Measurements from ENCODE around the gene ZNF519. TPM values are rescaled to one million over a fixed set of nuclear protein-coding genes. Genes with fewer than 3 reads are reported as not detected.

ZNF519 gene
- total RNA-seq, 1 donor from 2014 or later, result 17.3 TPM

GRCh38 chr18:14104906-14105748 lies 27.1 kb downstream of the ZNF519 start:
- Mint-ChIP-seq H3K4me3 (no peak overlapping the region), H3K9me3 (peaks cover 34% of the 10 kb centered on the region), H3K36me3 (ENCODE audit: low read depth) (peaks cover 41% of the 10 kb centered on the region), H3K4me1 (no peaks in the 10 kb centered on the region), H3K27ac (no peak overlapping the region), H3K27me3 (no peaks in the 10 kb centered on the region)
- TF ChIP-seq CTCF (IDR thresholded peaks at IDR 0.05), result no peak
- ATAC-seq (ENCODE audit: low read depth), result no peak
- CTCF ChIA-PET, result no interaction called here
- POLR2A ChIA-PET, result no interaction called here
- intact Hi-C loops (cut with micrococcal nuclease), result no loop called here
- DNase-seq, result no peak

- POLR2A ChIA-PET, result no interaction called here
- DNase-seq (no peak), ATAC-seq (ENCODE audit: low read depth) (no peak)
- Mint-ChIP-seq H3K4me1 (no peaks in the 10 kb centered on the region), H3K27ac (no peak overlapping the region), H3K27me3 (no peaks in the 10 kb centered on the region), H3K9me3 (peaks cover 28% of the 10 kb centered on the region), H3K4me3 (no peak overlapping the region), H3K36me3 (ENCODE audit: low read depth) (peaks cover 40% of the 10 kb centered on the region)
- intact Hi-C loops (cut with micrococcal nuclease), result no loop called here
- CTCF ChIA-PET, result no interaction called here
- no peak for TF ChIP-seq CTCF (IDR thresholded peaks at IDR 0.05)
These were observed 28.0 kb downstream of the ZNF519 start for GRCh38 chr18:14104201-14104600.

- no peak overlapping the region for H3K27ac Mint-ChIP-seq
- H3K27me3 Mint-ChIP-seq, result no peaks in the 10 kb centered on the region
- H3K4me3 Mint-ChIP-seq, result no peak overlapping the region
- no peaks in the 10 kb centered on the region for H3K4me1 Mint-ChIP-seq
- H3K9me3 Mint-ChIP-seq, result peaks cover 22% of the 10 kb centered on the region
- ChIA-PET CTCF (no interaction called here), POLR2A (no interaction called here)
- no peak for TF ChIP-seq CTCF (IDR thresholded peaks at IDR 0.05)
- DNase-seq (no peak), ATAC-seq (ENCODE audit: low read depth) (no peak)
- intact Hi-C loops (cut with micrococcal nuclease), result no loop called here
- peaks cover 21% of the 10 kb centered on the region for H3K36me3 Mint-ChIP-seq (ENCODE audit: low read depth)
These were observed 31.5 kb downstream of the ZNF519 start for GRCh38 chr18:14100503-14101286.

GRCh38 chr18:14098428-14098827 lies 33.8 kb downstream of the ZNF519 start:
- no peaks in the 10 kb centered on the region for H3K4me1 Mint-ChIP-seq
- ChIA-PET CTCF (no interaction called here), POLR2A (no interaction called here)
- H3K36me3 Mint-ChIP-seq (ENCODE audit: low read depth), result peaks cover 6% of the 10 kb centered on the region
- peaks cover 8% of the 10 kb centered on the region for H3K9me3 Mint-ChIP-seq
- DNase-seq, result no peak
- intact Hi-C loops (cut with micrococcal nuclease), result no loop called here
- H3K27ac Mint-ChIP-seq, result no peak overlapping the region
- ATAC-seq (ENCODE audit: low read depth), result no peak
- no peaks in the 10 kb centered on the region for H3K27me3 Mint-ChIP-seq
- no peak overlapping the region for H3K4me3 Mint-ChIP-seq
- no peak for TF ChIP-seq CTCF (IDR thresholded peaks at IDR 0.05)

GRCh38 chr18:14097761-14098160 lies 34.5 kb downstream of the ZNF519 start:
- no peaks in the 10 kb centered on the region for H3K4me1 Mint-ChIP-seq
- ChIA-PET POLR2A (no interaction called here), CTCF (no interaction called here)
- H3K27ac Mint-ChIP-seq, result no peak overlapping the region
- intact Hi-C loops (cut with micrococcal nuclease), result no loop called here
- peaks cover 6% of the 10 kb centered on the region for H3K36me3 Mint-ChIP-seq (ENCODE audit: low read depth)
- no peak overlapping the region for H3K4me3 Mint-ChIP-seq
- DNase-seq, result no peak
- H3K27me3 Mint-ChIP-seq, result no peaks in the 10 kb centered on the region
- no peak for ATAC-seq (ENCODE audit: low read depth)
- no peak for TF ChIP-seq CTCF (IDR thresholded peaks at IDR 0.05)
- H3K9me3 Mint-ChIP-seq, result peaks cover 2% of the 10 kb centered on the region
